ENCODE data around the gene IDH1. TPM values are rescaled to one million over a fixed set of nuclear protein-coding genes. Genes with fewer than 3 reads are reported as not detected.

Gene IDH1
- total RNA-seq (2021; fragmentation: NEBNext Ultra II Directional; extraction: Animal tissue kit (Norgen Biotek cat#: 25700)) (379 and 398 TPM in 2 replicates), polyA plus RNA-seq (2011; rRNA removed) (115 and 174 TPM in 2 replicates), polyA minus RNA-seq (2011; rRNA and poly(A)+ RNA removed) (238 and 293 TPM in 2 replicates)
- 268 TPM for polyA plus RNA-seq (2011; cell fraction: cytosol; rRNA removed)
- 93.8 TPM for polyA plus RNA-seq (2011; cell fraction: nucleus; rRNA removed)
- 219 to 322 TPM (median 251 TPM) in 4 replicates for polyA plus RNA-seq (2012, experiment 1 of 2)
- polyA plus RNA-seq (2012, experiment 2 of 2): 47.0 TPM
- 281 TPM for polyA plus RNA-seq (2013, experiment 1 of 2)
- 281 TPM for polyA plus RNA-seq (2013, experiment 2 of 2)
- 164 TPM for polyA minus RNA-seq (2011; cell fraction: cytosol; rRNA and poly(A)+ RNA removed)
- 137 TPM for polyA minus RNA-seq (2011; cell fraction: nucleus; rRNA and poly(A)+ RNA removed)
- long read RNA-seq, experiment 1, transcript IDH1-201 (10 exons, 2,382 nt): major isoform, 175 of 536 reads
- long read RNA-seq, experiment 1, transcript IDH1-209 (3 exons, 1,044 nt): minor isoform, 24 of 536 reads
- long read RNA-seq, experiment 1, partial matches to known transcripts: 223 of 536 reads
- long read RNA-seq, experiment 1, other reads (novel, unspliced or antisense): 111 of 536 reads
- long read RNA-seq, experiment 2, transcript IDH1-201 (10 exons, 2,382 nt): major isoform, 526 of 647 reads
- long read RNA-seq, experiment 2, transcript IDH1-207 (4 exons, 1,614 nt): minor isoform, 9 of 647 reads
- long read RNA-seq, experiment 2, partial matches to known transcripts: 80 of 647 reads
- long read RNA-seq, experiment 2, other reads (novel, unspliced or antisense): 26 of 647 reads

- Histone ChIP-seq H2BK15ac (ENCODE audit: low read length) (peak within 1 kb of the TSS; percentile 20; the same call in 1 of the 2 replicates), H4K20me1 (replicated peaks in 1 of 2; ENCODE audit: control insufficient read depth in 1 of 2, insufficient read depth in 2 of 2, low read length in 2 of 2) (peaks cover 0 to 1% of the 10 kb centered on the region in 2 experiments), H3K27ac (ENCODE audit: low read depth, low read length) (peak within 1 kb of the TSS; percentile 82), H2BK5ac (ENCODE audit: low read depth, low read length) (peak within 1 kb of the TSS; percentile 78), H2BK120ac (replicated peaks; ENCODE audit: low read depth, low read length) (peak within 1 kb of the TSS; percentile 71), H4K5ac (ENCODE audit: insufficient read length, low read depth, low read length) (peak within 1 kb of the TSS; percentile 89), H4K8ac (ENCODE audit: extremely low read depth, insufficient read depth, low read length) (peak within 1 kb of the TSS; percentile 96), H3K23ac (ENCODE audit: insufficient read length) (no peak within 1 kb of the TSS), H2BK20ac (ENCODE audit: low read length) (no peak within 1 kb of the TSS), H3K4me3 (ENCODE audit: extremely low read depth in 1 of 4, insufficient read depth in 2 of 4, low read depth in 3 of 4, low read length in 4 of 4) (peak within 1 kb of the TSS; percentile 85 to 100 (median 99)), H3K56ac (replicated peaks; ENCODE audit: insufficient read length, low read depth, low read length) (peak within 1 kb of the TSS; percentile 98), H3K4me2 (ENCODE audit: insufficient read depth in 1 of 2, low read depth in 2 of 2, low read length in 2 of 2) (peak within 1 kb of the TSS; percentile 70 to 85), H4K91ac (replicated peaks; ENCODE audit: insufficient read length, low read length) (peak within 1 kb of the TSS; percentile 59), H2AFZ (ENCODE audit: low read length) (peak within 1 kb of the TSS; percentile 71; the same call in 1 of the 2 replicates), H3K79me1 (ENCODE audit: low read depth, low read length) (0 out of 2 replicates have a peak, but pooled peaks cover 3% of the 10 kb centered on the region), H3K23me2 (ENCODE audit: low read depth, low read length) (peaks cover 2% of the 10 kb centered on the region; the same call in 1 of the 2 replicates), H3K36me3 (ENCODE audit: control insufficient read depth in 2 of 4, insufficient read depth in 4 of 4, low read length in 3 of 4) (peaks cover 4 to 35% (median 13%) of the 10 kb centered on the region in 4 experiments; a peak in 5 of 8 replicates), H3K9me3 (ENCODE audit: insufficient read depth in 2 of 2, low read depth in 1 of 2, low read length in 1 of 2) (no peaks in the 10 kb centered on the region), H3K18ac (ENCODE audit: extremely low read depth, low read length) (peak within 1 kb of the TSS; percentile 82), H3K14ac (ENCODE audit: insufficient read length) (no peak within 1 kb of the TSS), H3K27me3 (replicated peaks in 1 of 4; ENCODE audit: control insufficient read depth in 3 of 4, extremely low read depth in 1 of 4, insufficient read depth in 3 of 4, low read length in 3 of 4) (no peaks in the 10 kb centered on the region), H3K4me1 (replicated peaks in 1 of 4; ENCODE audit: control insufficient read depth in 3 of 4, insufficient read depth in 4 of 4, low read length in 3 of 4) (peaks cover 0 to 5% (median 3%) of the 10 kb centered on the region in 4 experiments; a peak in 2 of 7 replicates), H2AK5ac (ENCODE audit: low read depth, low read length) (no peak within 1 kb of the TSS), H3K79me2 (ENCODE audit: control insufficient read depth in 1 of 2, insufficient read depth in 2 of 2, low read length in 2 of 2) (peaks cover 3 to 30% of the 10 kb centered on the region in 2 experiments; a peak in 3 of 4 replicates), H3K4ac (replicated peaks; ENCODE audit: insufficient read length, low read depth, low read length) (peak within 1 kb of the TSS; percentile 82), H2BK12ac (ENCODE audit: low read depth, low read length) (0 out of 2 replicates have a peak within 1 kb of the TSS, but pooled peaks have one; percentile 5), H3K9ac (replicated peaks in 1 of 4; ENCODE audit: extremely low read depth in 1 of 4, low read depth in 3 of 4, low read length in 3 of 4) (peak within 1 kb of the TSS; percentile 59 to 89 (median 84))
- POLR2A ChIA-PET (ENCODE audit: partially characterized antibody): interaction anchor here (0.5 to 7.0 kb wide), 26 partner anchors 11 to 1440 kb away, joined by 3 to 68 read pairs (median 4); partner anchors contain the start of genes CRYGA and PIKFYVE
- 2% methylated on average over 38 of the region's 48 CpGs; no CpG with 5 or more reads in 1 of the 2 experiments for WGBS, 2 experiments (ENCODE audit: extremely low coverage in 1 of 2, insufficient coverage in 1 of 2, insufficient read length in 1 of 2, insufficient replicate concordance in 2 of 2, low coverage in 1 of 2, low lambda C conversion rate in 2 of 2, missing lambda C conversion rate in 1 of 2)
- FAIRE-seq (no peak), DNase-seq (ENCODE audit: low read depth in 1 of 2, low spot score in 2 of 2) (peak; percentile 83 to 100)
- CTCF ChIA-PET (ENCODE audit: partially characterized antibody): interaction anchor here (0.6 to 6.2 kb wide), 18 partner anchors 10 to 236 kb away, joined by 3 to 53 read pairs (median 4); partner anchors contain the start of gene PIKFYVE
- TF ChIP-seq HDAC6 (IDR thresholded peaks at IDR 0.05; ENCODE audit: low read depth, low read length) (no peak), CBX8 (IDR thresholded peaks at IDR 0.05; ENCODE audit: borderline replicate concordance, low read depth, low read length) (no peak), BCL11A (IDR thresholded peaks at IDR 0.05; ENCODE audit: low read depth in 2 of 2, low read length in 2 of 2) (no peak), SAP30 (IDR thresholded peaks at IDR 0.05; ENCODE audit: insufficient read depth, insufficient replicate concordance, low read length) (no peak), EGR1 (IDR thresholded peaks at IDR 0.05; ENCODE audit: borderline replicate concordance, low read depth, low read length) (no peak), MAFK (IDR thresholded peaks at IDR 0.05; ENCODE audit: low read depth, low read length) (no peak), CHD1 (IDR thresholded peaks at IDR 0.05; ENCODE audit: low read depth, low read length) (no peak), CEBPB (IDR thresholded peaks at IDR 0.05; ENCODE audit: low read depth, low read length) (no peak)
Measured at GRCh38 chr2:208254871-208255556, at the start of gene IDH1. Gene IDH1 (minus strand): TSS chr2:208255071. CDS start chr2:208251551, 3,520 bp downstream.

Data from H1 (cell line).